Measurements from ENCODE around the gene EEF2K. TPM values are rescaled to one million over a fixed set of nuclear protein-coding genes. Genes with fewer than 3 reads are reported as not detected.
A peak's percentile ranks its signal among the peaks of the same experiment; 100 is the strongest.
"Not testable (repeated sequence)": the region's sequence is repeated elsewhere in the genome, so short reads cannot be mapped to it uniquely, and the experiment has no call there.

EEF2K gene
- total RNA-seq, 1 donor = 34.2 TPM

- DNase-seq (ENCODE audit: low read depth in 2 of 3, low spot score in 2 of 3) = peak in 2 of 3 donors; percentile 68 to 84
Measured at GRCh38 chr16:22189473-22190080, 16.5 kb upstream of the EEF2K start.

GRCh38 chr16:22190081-22190775 lies 15.8 kb upstream of the EEF2K start:
- peak; percentile 97 to 100 (median 99) for DNase-seq (ENCODE audit: low read depth in 2 of 3, low spot score in 2 of 3)

DNA sequence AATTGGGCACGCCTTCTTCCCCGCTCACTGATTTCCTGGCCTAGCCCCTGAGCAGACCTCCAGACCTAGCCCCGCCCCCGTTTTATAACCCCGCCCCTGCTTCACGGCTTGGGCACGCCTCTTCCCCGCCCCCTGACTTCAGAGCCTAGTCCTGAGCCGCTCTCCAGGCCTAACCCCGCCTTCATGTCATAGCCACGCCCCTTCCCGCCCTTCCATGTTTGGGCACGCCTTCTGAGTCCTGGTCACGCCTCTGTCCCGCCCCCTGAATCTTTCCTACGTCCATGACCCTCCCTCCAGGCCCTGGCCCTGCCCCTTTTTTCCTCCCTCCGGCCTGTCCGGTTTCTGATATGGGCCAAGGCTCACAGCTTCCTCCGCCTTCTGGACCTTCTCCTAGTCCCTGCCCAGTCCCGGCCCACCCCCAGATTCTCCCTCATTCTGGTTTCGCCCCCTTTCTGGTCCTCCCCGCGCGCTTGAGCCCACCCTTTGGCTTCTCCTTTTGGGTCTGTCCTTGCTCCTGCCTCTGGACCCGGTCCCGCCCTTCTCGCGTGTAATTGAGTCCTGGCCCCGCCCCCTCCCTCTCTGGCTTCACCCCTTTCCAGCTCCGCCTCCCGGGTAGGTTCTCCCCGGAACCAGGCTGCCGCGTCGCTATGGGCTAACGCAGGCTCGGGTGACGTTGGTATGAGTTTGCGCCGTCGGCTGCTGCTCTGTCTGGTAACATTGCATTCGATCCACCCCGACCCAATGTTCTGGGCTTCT lies 15.1 kb upstream of the EEF2K start:
- peak; percentile 94 to 97 (median 96) for DNase-seq (ENCODE audit: low read depth in 2 of 3, low spot score in 2 of 3)

GRCh38 chr16:22191532-22192260 lies 14.4 kb upstream of the EEF2K start:
- DNase-seq (ENCODE audit: low read depth in 2 of 3, low spot score in 2 of 3) = no peak

- DNase-seq (ENCODE audit: low read depth in 2 of 3, low spot score in 2 of 3) = peak; percentile 68 to 86 (median 86)
Measured at GRCh38 chr16:22192261-22193062, 13.6 kb upstream of the EEF2K start.

DNA sequence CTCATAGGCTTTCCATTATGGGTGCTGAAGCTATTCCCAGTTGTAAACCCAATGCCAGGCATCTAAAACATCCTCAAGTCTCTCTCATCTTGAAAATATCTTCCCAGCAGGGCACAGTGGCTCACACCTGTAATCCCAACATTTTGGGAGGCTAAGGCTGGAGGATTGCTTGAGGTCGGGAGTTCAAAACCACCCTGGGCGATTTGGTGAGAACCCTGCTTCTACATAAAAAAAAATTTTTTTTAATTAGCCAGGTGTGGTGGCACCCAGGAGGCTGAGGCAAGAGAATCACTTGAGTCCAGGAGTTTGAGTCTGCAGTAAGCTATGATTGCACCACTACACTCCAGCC lies 13.0 kb upstream of the EEF2K start:
- DNase-seq (ENCODE audit: low read depth in 2 of 3, low spot score in 2 of 3) = no peak

DNA sequence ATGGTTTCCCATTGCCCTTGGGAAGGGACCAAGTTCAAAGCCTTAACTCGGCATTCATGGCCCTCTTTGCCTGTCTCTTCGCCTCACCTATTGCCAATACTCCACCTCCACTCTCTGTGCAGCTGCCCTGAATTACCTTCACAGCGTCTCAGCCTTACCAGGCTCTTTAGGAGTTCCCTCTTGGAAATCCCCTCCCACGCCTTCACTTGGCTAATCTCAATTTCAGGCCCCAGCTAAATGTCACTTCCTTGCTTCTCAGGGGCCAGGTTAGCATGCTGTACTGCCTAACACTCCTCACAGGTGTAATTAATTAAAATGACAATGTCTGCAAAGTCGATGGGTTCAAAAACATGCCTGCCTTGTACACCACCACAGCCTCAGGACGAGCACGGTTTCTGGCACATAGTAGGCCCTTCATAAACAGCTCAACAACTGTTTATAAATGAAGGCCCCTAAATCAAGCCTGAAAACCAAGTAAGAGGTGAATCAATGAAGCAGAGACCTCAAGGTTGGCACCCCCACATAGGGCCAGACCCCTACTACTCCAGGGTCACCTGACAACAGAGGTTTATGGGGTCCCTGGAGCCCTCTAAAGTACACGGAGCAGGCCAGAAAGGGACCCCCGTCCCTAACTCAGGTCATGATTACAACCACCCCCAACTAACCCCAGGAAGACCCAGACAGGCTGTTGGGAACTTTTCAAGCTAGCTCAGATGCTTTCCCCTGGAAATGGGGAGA lies 11.2 kb upstream of the EEF2K start:
- DNase-seq (ENCODE audit: low read depth in 2 of 3, low spot score in 2 of 3) = no peak

DNA sequence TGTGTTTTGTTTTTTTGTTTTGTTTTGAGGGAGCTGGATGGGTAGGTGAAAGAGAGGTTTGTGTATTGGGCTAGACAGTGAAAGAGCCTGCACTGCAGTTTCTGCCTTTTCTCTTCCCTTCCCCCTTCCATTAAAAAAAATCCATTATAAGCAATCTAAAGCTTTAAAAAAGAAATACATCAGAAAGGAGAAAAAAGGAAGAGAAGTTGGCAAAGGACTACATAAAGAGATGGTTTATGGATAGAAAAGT lies 10.7 kb upstream of the EEF2K start:
- no peak for DNase-seq (ENCODE audit: low read depth in 2 of 3, low spot score in 2 of 3)

DNA sequence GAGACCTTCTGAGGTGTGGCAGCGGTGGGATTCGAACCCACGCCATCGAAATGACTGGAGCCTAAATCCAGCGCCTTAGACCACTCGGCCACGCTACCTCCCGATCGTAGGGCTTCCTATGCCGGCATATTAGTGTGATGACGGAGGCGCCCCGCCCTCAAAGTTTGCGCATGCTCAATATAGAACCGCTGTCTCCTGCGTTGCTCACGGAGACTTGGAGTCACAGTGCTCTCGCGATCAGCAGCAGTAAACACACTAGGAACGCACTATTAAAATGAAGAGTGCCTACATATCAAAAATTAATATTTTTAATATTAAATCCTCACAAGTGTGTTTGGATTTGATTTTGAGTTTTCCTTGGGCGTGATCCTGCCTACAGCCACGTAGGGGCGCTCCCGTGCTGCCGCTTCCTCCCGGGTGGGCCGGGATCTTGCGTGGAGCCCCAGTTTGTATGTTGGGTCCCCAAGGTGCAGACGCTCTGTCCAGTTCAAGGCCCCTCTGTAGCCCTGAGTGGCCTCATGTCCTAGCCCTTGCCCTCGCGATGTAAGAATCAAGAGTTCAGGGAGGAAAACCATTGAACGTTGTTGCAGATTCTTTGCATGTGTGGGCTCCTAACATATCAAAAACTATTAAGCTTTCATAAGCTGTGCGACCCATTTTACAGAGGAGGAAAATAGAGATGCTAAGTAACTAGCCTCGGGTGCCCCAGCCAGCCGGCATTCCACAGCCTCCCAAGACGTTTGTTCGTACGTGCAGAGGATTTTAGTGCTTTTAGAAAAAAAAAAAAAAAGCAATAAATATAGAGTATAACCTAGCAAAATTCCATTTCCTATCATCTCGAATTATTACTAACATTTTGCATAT lies 10.2 kb upstream of the EEF2K start:
- peak; percentile 87 to 95 (median 92) for DNase-seq (ENCODE audit: low read depth in 2 of 3, low spot score in 2 of 3)

- DNase-seq (ENCODE audit: low read depth in 2 of 3, low spot score in 2 of 3) = not testable (repeated sequence)
Measured at GRCh38 chr16:22196559-22197168, 9.4 kb upstream of the EEF2K start.

DNA sequence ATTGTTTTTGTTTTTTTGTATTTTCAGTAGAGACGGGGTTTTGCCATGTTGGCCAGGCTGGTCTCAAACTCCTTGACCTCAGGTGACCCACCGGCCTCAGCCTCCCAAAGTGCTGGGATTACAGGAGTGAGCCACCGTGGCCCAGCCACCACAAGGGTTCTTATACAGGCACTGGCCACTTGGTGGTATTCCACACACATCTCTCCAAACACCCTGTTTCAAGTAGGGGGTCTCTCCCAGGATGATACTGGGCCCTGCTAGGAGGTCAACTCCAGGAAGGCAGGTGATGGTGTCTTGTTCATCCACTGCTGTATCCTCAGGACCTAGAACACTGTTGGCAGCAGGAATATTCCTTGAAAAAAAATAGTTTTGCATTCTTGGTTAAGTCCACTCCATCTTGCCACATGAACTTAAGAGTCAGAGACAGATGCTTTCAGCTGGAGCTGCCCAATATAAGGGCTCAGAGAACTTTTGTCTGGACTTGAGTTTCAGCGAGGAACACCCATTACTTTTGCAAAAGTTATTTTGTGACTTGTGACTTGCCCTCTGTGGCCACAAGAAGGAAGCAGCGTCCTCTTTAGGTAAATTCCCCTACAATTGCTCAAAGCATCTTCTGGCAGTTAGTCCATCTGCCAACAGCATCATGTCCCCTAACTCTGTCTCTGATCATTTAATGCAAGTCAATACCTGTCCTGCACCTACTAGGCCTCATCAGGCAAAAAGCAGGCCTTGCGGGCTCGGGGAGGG lies 7.4 kb upstream of the EEF2K start:
- DNase-seq (ENCODE audit: low read depth in 2 of 3, low spot score in 2 of 3) = no peak

DNA sequence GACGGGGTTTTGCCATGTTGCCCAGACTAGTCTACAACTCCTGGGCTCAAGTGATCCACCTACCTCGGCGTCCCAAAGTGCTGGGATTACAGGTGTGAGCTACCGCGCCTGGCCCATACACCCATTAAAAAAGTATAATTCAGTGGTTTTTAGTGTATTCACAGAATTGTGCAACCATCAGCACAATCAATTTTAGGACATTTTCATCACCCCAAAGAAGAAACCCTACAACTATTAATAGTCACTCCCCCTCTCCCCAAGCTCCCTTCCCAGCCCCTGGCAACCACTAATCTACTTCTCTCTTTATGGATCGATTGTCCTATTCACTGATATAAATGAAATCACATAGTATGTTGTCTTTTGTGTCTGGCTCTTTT lies 3.8 kb upstream of the EEF2K start:
- no peak for DNase-seq (ENCODE audit: low read depth in 2 of 3, low spot score in 2 of 3)

- DNase-seq (ENCODE audit: low read depth in 2 of 3, low spot score in 2 of 3) = no peak
Measured at GRCh38 chr16:22203091-22203490, 3.0 kb upstream of the EEF2K start.

GRCh38 chr16:22204091-22204655 lies 1.9 kb upstream of the EEF2K start:
- no peak for DNase-seq (ENCODE audit: low read depth in 2 of 3, low spot score in 2 of 3)

DNA sequence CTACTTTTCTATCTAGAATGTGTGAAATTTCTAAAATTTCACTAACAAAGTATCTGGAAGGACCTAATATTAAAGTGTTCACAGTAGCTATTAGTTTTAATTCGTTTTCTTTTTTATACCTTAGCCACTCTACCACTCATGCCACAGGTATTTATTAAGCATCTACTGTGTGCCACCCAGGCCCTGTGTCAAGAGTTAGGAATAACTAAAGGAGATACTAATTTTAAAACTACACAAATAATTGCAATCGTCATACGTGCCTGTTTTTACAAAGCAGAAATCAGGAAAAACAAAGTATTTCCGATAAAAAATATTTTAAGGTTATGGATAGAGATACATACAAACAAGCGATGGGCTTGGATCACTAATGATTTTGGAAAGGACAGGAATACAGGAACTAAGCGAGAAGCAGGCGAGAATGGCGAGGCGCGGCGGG lies 483 bp upstream of the EEF2K start:
- no peak for DNase-seq (ENCODE audit: low read depth in 2 of 3, low spot score in 2 of 3)

DNA sequence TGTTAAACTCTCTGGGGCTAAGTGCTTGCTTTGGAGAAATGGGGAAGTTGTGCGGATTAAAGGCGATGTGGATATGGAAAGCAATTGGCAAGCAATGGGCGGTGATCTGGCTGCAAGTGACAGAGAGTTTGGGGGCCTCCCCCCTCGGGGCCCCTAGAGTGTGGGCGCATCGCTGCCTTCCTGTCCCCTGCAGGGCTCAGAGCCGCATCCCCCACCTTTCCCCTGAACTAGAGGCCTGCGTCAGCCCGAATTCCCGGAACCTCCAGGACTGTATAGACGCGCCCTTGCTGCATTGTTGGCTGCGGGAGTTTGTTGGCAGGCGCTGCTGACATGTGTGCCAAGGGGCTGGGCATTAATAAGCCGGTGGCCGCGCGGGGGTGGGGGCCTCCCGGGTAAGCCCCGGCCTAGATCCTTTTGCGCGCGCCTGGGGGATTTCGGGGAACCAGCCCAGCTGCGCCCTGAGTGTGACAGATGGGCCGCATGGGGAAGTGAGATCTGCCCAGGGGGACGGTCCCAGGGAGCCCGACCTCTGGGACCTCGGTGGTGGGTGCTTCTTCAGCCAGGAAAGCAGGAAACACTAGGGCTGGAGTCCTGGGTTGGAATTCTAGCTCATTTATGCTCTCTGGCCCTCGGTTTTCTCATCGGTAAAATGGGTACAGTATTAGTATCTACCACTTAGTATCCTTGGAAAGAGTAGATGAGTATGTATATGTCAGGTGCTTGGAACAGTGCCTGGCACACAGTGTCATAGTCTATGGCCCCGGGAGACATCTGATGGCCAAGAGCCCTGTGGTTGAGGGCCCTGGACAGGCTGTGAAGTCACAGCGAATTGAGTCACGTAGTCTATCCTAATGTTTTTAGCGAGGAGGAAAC lies 1.0 kb downstream of the EEF2K start:
- peak in 2 of 3 donors; percentile 85 to 87 for DNase-seq (ENCODE audit: low read depth in 2 of 3, low spot score in 2 of 3)

Measured in hematopoietic multipotent progenitor cell (in vitro differentiated cells).